GM23338 (cell line): ENCODE results near the gene KRTAP12-4. TPM values are rescaled to one million over a fixed set of nuclear protein-coding genes. Genes with fewer than 3 reads are reported as not detected.

ENCODE experiments used
- ATAC-seq: fragments of 200-7000 bp; cut with Tn5 transposase; 3 replicates; pipeline ENCODE4 v1.9.1; 2020
- DNase-seq: peaks from one replicate; pipeline ENCODE4 v3.0.0-alpha.2; 2015; ENCODE audit warnings: low spot score
- H2AFZ ChIP-seq: fragments of 200-600 bp; sonication (generic); 2 replicates; pipeline ENCODE4 v1.8.0; 2016; ENCODE audit warnings: antibody characterized with exemption, mild to moderate bottlenecking, moderate library complexity
- H3F3A ChIP-seq: fragments of 200-600 bp; sonication (generic); replicated peaks from 2 replicates; pipeline ENCODE4 v1.8.0; 2017; ENCODE audit warnings: antibody characterized with exemption, mixed run types, low read depth
- H3K27ac ChIP-seq: fragments of 200-600 bp; sonication (generic); 2 replicates; pipeline ENCODE4 v1.6.1; 2016; ENCODE audit warnings: low read depth
- H3K27me3 ChIP-seq: fragments of 200-600 bp; sonication (generic); 2 replicates; pipeline ENCODE4 v1.8.0; 2016; ENCODE audit warnings: mild to moderate bottlenecking, mixed run types, moderate library complexity; ENCODE audit not compliant: insufficient read depth
- H3K36me3 ChIP-seq: fragments of 200-600 bp; sonication (generic); 2 replicates; pipeline ENCODE4 v1.8.0; 2016; ENCODE audit warnings: mild to moderate bottlenecking; ENCODE audit not compliant: insufficient read depth
- H3K4me1 ChIP-seq: fragments of 200-600 bp; sonication (generic); 2 replicates; pipeline ENCODE4 v1.8.0; 2016; ENCODE audit warnings: mild to moderate bottlenecking, moderate library complexity; ENCODE audit not compliant: insufficient read depth
- H3K4me2 ChIP-seq: fragments of 200-600 bp; sonication (generic); 2 replicates; pipeline ENCODE4 v1.7.1; 2017; ENCODE audit warnings: mixed run types
- H3K4me3 ChIP-seq: fragments of 200-600 bp; sonication (generic); 2 replicates; pipeline ENCODE4 v1.6.1; 2016; ENCODE audit warnings: mixed run types
- H3K79me2 ChIP-seq: fragments of 200-600 bp; sonication (generic); replicated peaks from 2 replicates; pipeline ENCODE4 v1.8.0; 2017; ENCODE audit warnings: mild to moderate bottlenecking; ENCODE audit not compliant: insufficient read depth
- H3K9me2 ChIP-seq: fragments of 200-600 bp; sonication (generic); 2 replicates; pipeline ENCODE4 v1.8.0; 2017; ENCODE audit not compliant: insufficient read depth
- H4K20me1 ChIP-seq: fragments of 200-600 bp; sonication (generic); replicated peaks from 2 replicates; pipeline ENCODE4 v1.8.0; 2017; ENCODE audit warnings: mild to moderate bottlenecking; ENCODE audit not compliant: insufficient read depth
- H3K27ac Mint-ChIP-seq: 2 replicates; pipeline ENCODE4 v1.8.0; 2020; ENCODE audit warnings: inconsistent platforms, mild to moderate bottlenecking, moderate library complexity, mixed read lengths
- H3K27me3 Mint-ChIP-seq: 3 replicates; pipeline ENCODE4 v1.8.0; 2022; ENCODE audit warnings: low read depth, mild to moderate bottlenecking, moderate library complexity, mixed read lengths, inconsistent platforms; ENCODE audit not compliant: insufficient read depth, poor library complexity
- H3K36me3 Mint-ChIP-seq: 3 replicates; pipeline ENCODE4 v1.8.0; 2021; ENCODE audit warnings: low read depth, mild to moderate bottlenecking, inconsistent platforms, moderate library complexity, mixed read lengths
- H3K4me1 Mint-ChIP-seq: 3 replicates; pipeline ENCODE4 v1.8.0; 2020; ENCODE audit warnings: mild to moderate bottlenecking, inconsistent platforms, mixed read lengths
- H3K4me3 Mint-ChIP-seq: 3 replicates; pipeline ENCODE4 v1.8.0; 2021; ENCODE audit warnings: moderate library complexity, mild to moderate bottlenecking, inconsistent platforms, mixed read lengths
- H3K9me3 Mint-ChIP-seq: 3 replicates; pipeline ENCODE4 v1.8.0; 2020; ENCODE audit warnings: moderate library complexity, mild to moderate bottlenecking, inconsistent platforms, mixed read lengths
- CREB1 ChIP-seq: fragments of 250-450 bp; sonication (Bioruptor Pico); IDR thresholded peaks from 2 replicates; pipeline ENCODE4 v1.5.0; 2020; ENCODE audit warnings: low read depth, mild to moderate bottlenecking, moderate library complexity
- CTCF ChIP-seq, 2 experiments: fragments of 200-600 bp in 1 of 2; sonication (generic) in 1 of 2; conservative IDR thresholded peaks; 2 replicates each; pipeline versions ENCODE4 v1.5.1 to v1.6.1; 2016 to 2017; ENCODE audit warnings: antibody characterized with exemption in 2 of 2, low read depth in 2 of 2, mild to moderate bottlenecking in 2 of 2, moderate library complexity in 1 of 2
- ETS1 ChIP-seq: IDR thresholded peaks from 2 replicates; pipeline ENCODE4 v1.6.1; 2016; ENCODE audit warnings: antibody characterized with exemption
- EZH2 ChIP-seq: fragments of 200-600 bp; sonication (generic); IDR thresholded peaks from one replicate; pipeline ENCODE4 v1.8.0; 2017; ENCODE audit warnings: antibody characterized with exemption, mild to moderate bottlenecking, low read depth; ENCODE audit not compliant: unreplicated experiment
- EZH2phosphoT487 ChIP-seq: fragments of 200-600 bp; sonication (generic); IDR thresholded peaks from one replicate; pipeline ENCODE4 v1.8.1; 2018; ENCODE audit warnings: antibody characterized with exemption; ENCODE audit not compliant: unreplicated experiment
- JUNB ChIP-seq: IDR thresholded peaks from one replicate; pipeline ENCODE4 v1.6.1; 2016; ENCODE audit warnings: antibody characterized with exemption; ENCODE audit not compliant: unreplicated experiment
- NANOG ChIP-seq: IDR thresholded peaks from 2 replicates; pipeline ENCODE4 v1.6.1; 2016; ENCODE audit warnings: antibody characterized with exemption, borderline replicate concordance
- POLR2AphosphoS5 ChIP-seq: IDR thresholded peaks from 2 replicates; pipeline ENCODE4 v1.6.1; 2016; ENCODE audit warnings: antibody characterized with exemption, low read depth
- STAT1 ChIP-seq: IDR thresholded peaks from one replicate; pipeline ENCODE4 v1.6.1; 2016; ENCODE audit warnings: antibody characterized with exemption; ENCODE audit not compliant: unreplicated experiment
- long read RNA-seq: library from polyadenylated mRNA; unstranded; transcript quantifications from one replicate; pipeline ENCODE4 v2.0.0, GENCODE V29; 2020; ENCODE audit not compliant: unreplicated experiment
- polyA plus RNA-seq: library from polyadenylated mRNA; unstranded; fragments of >200 nt; fragmentation: Nextera tagmentation; extraction: Ambion mirVana; gene quantifications from 2 replicates; pipeline ENCODE4 v1.2.1, GENCODE V29; 2016
- total RNA-seq: library from RNA; depleted of rRNA; stranded (reverse); fragments of >200 nt; shearing (Covaris generic); gene quantifications from 2 replicates; pipeline ENCODE4 v1.2.3, GENCODE V29; 2014; rRNA removed
- TF ChIP-seq, protein P1 (sequence below): IDR thresholded peaks from one replicate; pipeline ENCODE4 v1.6.1; 2018; ENCODE audit warnings: antibody characterized with exemption; ENCODE audit not compliant: unreplicated experiment

The KRTAP12-4 gene, protein sequence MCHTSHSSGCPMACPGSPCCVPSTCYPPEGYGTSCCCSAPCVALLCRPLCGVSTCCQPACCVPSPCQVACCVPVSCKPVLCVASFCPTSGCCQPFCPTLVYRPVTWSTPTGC
- total RNA-seq (not detected in 2 replicates), polyA plus RNA-seq (not detected in 2 replicates)
- long read RNA-seq, result 0 reads

- no peak for DNase-seq
- H3K27me3 Mint-ChIP-seq, result peaks cover 16% of the 10 kb centered on the region
- no peak within 1 kb of the TSS for H3K27ac Mint-ChIP-seq
- no peak for ATAC-seq
- peaks cover 18% of the 10 kb centered on the region for H3K9me3 Mint-ChIP-seq
- no peak within 1 kb of the TSS for H3K27ac ChIP-seq
- no peaks in the 10 kb centered on the region for H4K20me1 ChIP-seq
- peaks cover 17% of the 10 kb centered on the region for H3K4me1 ChIP-seq
- H3K27me3 ChIP-seq, result no peaks in the 10 kb centered on the region
- peaks cover 9% of the 10 kb centered on the region; the same call in 2 of the 3 replicates for H3K36me3 Mint-ChIP-seq
- no peak within 1 kb of the TSS for H3K4me3 ChIP-seq
- TF ChIP-seq EZH2phosphoT487 (no peak), ETS1 (no peak), CTCF (conservative IDR thresholded peaks at IDR 0.05; ENCODE audit: low read depth in 2 of 2) (no peak), EZH2 (no peak), STAT1 (no peak), JUNB (no peak), POLR2AphosphoS5 (no peak), CREB1 (CRISPR knock-in tag) (no peak), NANOG (no peak)
- TF ChIP-seq, protein P1, sequence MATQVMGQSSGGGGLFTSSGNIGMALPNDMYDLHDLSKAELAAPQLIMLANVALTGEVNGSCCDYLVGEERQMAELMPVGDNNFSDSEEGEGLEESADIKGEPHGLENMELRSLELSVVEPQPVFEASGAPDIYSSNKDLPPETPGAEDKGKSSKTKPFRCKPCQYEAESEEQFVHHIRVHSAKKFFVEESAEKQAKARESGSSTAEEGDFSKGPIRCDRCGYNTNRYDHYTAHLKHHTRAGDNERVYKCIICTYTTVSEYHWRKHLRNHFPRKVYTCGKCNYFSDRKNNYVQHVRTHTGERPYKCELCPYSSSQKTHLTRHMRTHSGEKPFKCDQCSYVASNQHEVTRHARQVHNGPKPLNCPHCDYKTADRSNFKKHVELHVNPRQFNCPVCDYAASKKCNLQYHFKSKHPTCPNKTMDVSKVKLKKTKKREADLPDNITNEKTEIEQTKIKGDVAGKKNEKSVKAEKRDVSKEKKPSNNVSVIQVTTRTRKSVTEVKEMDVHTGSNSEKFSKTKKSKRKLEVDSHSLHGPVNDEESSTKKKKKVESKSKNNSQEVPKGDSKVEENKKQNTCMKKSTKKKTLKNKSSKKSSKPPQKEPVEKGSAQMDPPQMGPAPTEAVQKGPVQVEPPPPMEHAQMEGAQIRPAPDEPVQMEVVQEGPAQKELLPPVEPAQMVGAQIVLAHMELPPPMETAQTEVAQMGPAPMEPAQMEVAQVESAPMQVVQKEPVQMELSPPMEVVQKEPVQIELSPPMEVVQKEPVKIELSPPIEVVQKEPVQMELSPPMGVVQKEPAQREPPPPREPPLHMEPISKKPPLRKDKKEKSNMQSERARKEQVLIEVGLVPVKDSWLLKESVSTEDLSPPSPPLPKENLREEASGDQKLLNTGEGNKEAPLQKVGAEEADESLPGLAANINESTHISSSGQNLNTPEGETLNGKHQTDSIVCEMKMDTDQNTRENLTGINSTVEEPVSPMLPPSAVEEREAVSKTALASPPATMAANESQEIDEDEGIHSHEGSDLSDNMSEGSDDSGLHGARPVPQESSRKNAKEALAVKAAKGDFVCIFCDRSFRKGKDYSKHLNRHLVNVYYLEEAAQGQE, result no peak
- no peaks in the 10 kb centered on the region for H3K79me2 ChIP-seq
- H3K4me2 ChIP-seq, result no peak within 1 kb of the TSS
- no peaks in the 10 kb centered on the region for H3F3A ChIP-seq
- no peaks in the 10 kb centered on the region for H3K36me3 ChIP-seq
- no peak within 1 kb of the TSS for H3K4me3 Mint-ChIP-seq
- H2AFZ ChIP-seq, result no peak within 1 kb of the TSS
- H3K4me1 Mint-ChIP-seq, result peaks cover 14% of the 10 kb centered on the region
- H3K9me2 ChIP-seq, result no peaks in the 10 kb centered on the region
Observed at GRCh38 chr21:44654576-44655175, at the start of gene KRTAP12-4. KRTAP12-4 (minus strand) TSS chr21:44654659; CDS start chr21:44654614, 45 bp downstream.
